Measurements from ENCODE around the gene RPL5. TPM values are rescaled to one million over a fixed set of nuclear protein-coding genes. Genes with fewer than 3 reads are reported as not detected.

Gene RPL5
- total RNA-seq, 1 experiment from 2014 or later, result 1,415 TPM

- ChIA-PET POLR2A (ENCODE audit: low non-redundant PET) (interaction anchor here (0.5 kb wide), 1 partner anchor 18 kb away, joined by 5 read pairs; the partner anchor contains the start of gene RPL5), CTCF (no interaction called here)
- Histone ChIP-seq H3K27me3 (replicated peaks; ENCODE audit: insufficient read depth, low read depth, low read length, poor library complexity) (no peaks in the 10 kb centered on the region), H3K27ac (ENCODE audit: low read depth, low read length, poor library complexity, severe bottlenecking) (no peak overlapping the region), H3K36me3 (ENCODE audit: insufficient read depth, low read length, poor library complexity, severe bottlenecking) (no peaks in the 10 kb centered on the region), H3K4me3 (ENCODE audit: low read depth, low read length, poor library complexity, severe bottlenecking) (no peak overlapping the region), H3K9me3 (ENCODE audit: low read depth, low read length, poor library complexity, severe bottlenecking) (no peaks in the 10 kb centered on the region), H3K4me1 (ENCODE audit: insufficient read depth, low read length, poor library complexity, severe bottlenecking) (no peaks in the 10 kb centered on the region)
- DNase-seq (ENCODE audit: low spot score), result no peak
- BruUV-seq (replicated peaks), result no TSS peak
- intact Hi-C loops (cut with micrococcal nuclease; ENCODE audit: unreplicated experiment), result no loop called here
- TF ChIP-seq EZH2 (IDR thresholded peaks at IDR 0.05; ENCODE audit: borderline replicate concordance, low read depth, low read length, poor library complexity, severe bottlenecking) (no peak), CTCF (conservative IDR thresholded peaks at IDR 0.05; ENCODE audit: low read depth, low read length) (no peak)
Observed at GRCh38 chr1:92850019-92850418, 18.2 kb downstream of the RPL5 start.

GRCh38 chr1:92851729-92852128 is 19.9 kb downstream of the RPL5 start:
- POLR2A ChIA-PET (ENCODE audit: low non-redundant PET), result no interaction called here
- H3K36me3 ChIP-seq (ENCODE audit: insufficient read depth, low read length, poor library complexity, severe bottlenecking), result no peaks in the 10 kb centered on the region
- intact Hi-C loops (cut with micrococcal nuclease; ENCODE audit: unreplicated experiment), result no loop called here
- DNase-seq (ENCODE audit: low spot score), result no peak
- CTCF ChIA-PET, result no interaction called here
- no peaks in the 10 kb centered on the region for H3K27me3 ChIP-seq (replicated peaks; ENCODE audit: insufficient read depth, low read depth, low read length, poor library complexity)
- BruUV-seq (replicated peaks), result no TSS peak
- TF ChIP-seq EZH2 (IDR thresholded peaks at IDR 0.05; ENCODE audit: borderline replicate concordance, low read depth, low read length, poor library complexity, severe bottlenecking) (no peak), CTCF (conservative IDR thresholded peaks at IDR 0.05; ENCODE audit: low read depth, low read length) (no peak)
- H3K4me3 ChIP-seq (ENCODE audit: low read depth, low read length, poor library complexity, severe bottlenecking), result no peak overlapping the region
- no peaks in the 10 kb centered on the region for H3K9me3 ChIP-seq (ENCODE audit: low read depth, low read length, poor library complexity, severe bottlenecking)
- H3K27ac ChIP-seq (ENCODE audit: low read depth, low read length, poor library complexity, severe bottlenecking), result no peak overlapping the region
- no peaks in the 10 kb centered on the region for H3K4me1 ChIP-seq (ENCODE audit: insufficient read depth, low read length, poor library complexity, severe bottlenecking)

GRCh38 chr1:92853299-92853698 is 21.5 kb downstream of the RPL5 start:
- intact Hi-C loops (cut with micrococcal nuclease; ENCODE audit: unreplicated experiment), result no loop called here
- Histone ChIP-seq H3K27ac (ENCODE audit: low read depth, low read length, poor library complexity, severe bottlenecking) (no peak overlapping the region), H3K4me1 (ENCODE audit: insufficient read depth, low read length, poor library complexity, severe bottlenecking) (no peaks in the 10 kb centered on the region), H3K36me3 (ENCODE audit: insufficient read depth, low read length, poor library complexity, severe bottlenecking) (no peaks in the 10 kb centered on the region), H3K27me3 (replicated peaks; ENCODE audit: insufficient read depth, low read depth, low read length, poor library complexity) (no peaks in the 10 kb centered on the region), H3K9me3 (ENCODE audit: low read depth, low read length, poor library complexity, severe bottlenecking) (no peaks in the 10 kb centered on the region), H3K4me3 (ENCODE audit: low read depth, low read length, poor library complexity, severe bottlenecking) (no peak overlapping the region)
- no TSS peak for BruUV-seq (replicated peaks)
- POLR2A ChIA-PET (ENCODE audit: low non-redundant PET), result no interaction called here
- CTCF ChIA-PET, result interaction anchor here (1.5 kb wide), 1 partner anchor 140 kb away, joined by 6 read pairs; no protein-coding TSS in a partner anchor
- no peak for DNase-seq (ENCODE audit: low spot score)
- TF ChIP-seq EZH2 (IDR thresholded peaks at IDR 0.05; ENCODE audit: borderline replicate concordance, low read depth, low read length, poor library complexity, severe bottlenecking) (no peak), CTCF (conservative IDR thresholded peaks at IDR 0.05; ENCODE audit: low read depth, low read length) (no peak)

All from A673 (cell line).